Measurements from ENCODE around the gene TRHDE.

TRHDE gene

GRCh38 chr12:72275526-72275925 lies 3.4 kb downstream of the TRHDE start:
- no peak for DNase-seq

- no peak for DNase-seq
Measured at GRCh38 chr12:72276181-72276805, 4.1 kb downstream of the TRHDE start.

GRCh38 chr12:72277415-72277814 lies 5.2 kb downstream of the TRHDE start:
- no peak for DNase-seq

- DNase-seq, result no peak
Measured at GRCh38 chr12:72278894-72279293, 6.7 kb downstream of the TRHDE start.

GRCh38 chr12:72281126-72281525 lies 9.0 kb downstream of the TRHDE start:
- no peak for DNase-seq

DNA sequence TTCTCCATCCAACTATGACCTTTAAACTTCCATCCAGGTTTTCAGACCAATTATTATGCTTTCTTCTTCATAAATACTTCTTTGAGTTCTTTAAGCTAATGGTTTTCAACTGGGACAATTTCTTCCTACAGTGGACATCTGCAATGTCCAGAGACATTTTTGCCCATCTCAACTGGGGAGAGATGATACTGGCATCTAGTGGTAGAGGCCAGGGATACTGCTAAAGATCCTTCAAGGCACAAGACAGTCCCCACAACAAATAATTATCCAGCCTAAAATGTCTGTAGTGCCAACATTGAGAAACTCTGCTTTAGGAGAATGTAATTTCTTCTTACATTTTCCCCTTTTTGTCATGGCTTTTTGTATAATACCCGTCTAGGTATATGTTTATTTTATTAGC lies 10.6 kb downstream of the TRHDE start:
- DNase-seq, result no peak

GRCh38 chr12:72285861-72286260 lies 13.7 kb downstream of the TRHDE start:
- no peak for DNase-seq

GRCh38 chr12:72286526-72286925 lies 14.4 kb downstream of the TRHDE start:
- DNase-seq, result no peak

- DNase-seq, result no peak
Measured at GRCh38 chr12:72288436-72288835, 16.3 kb downstream of the TRHDE start.

- DNase-seq, result no peak
Measured at GRCh38 chr12:72288911-72289310, 16.7 kb downstream of the TRHDE start.

DNA sequence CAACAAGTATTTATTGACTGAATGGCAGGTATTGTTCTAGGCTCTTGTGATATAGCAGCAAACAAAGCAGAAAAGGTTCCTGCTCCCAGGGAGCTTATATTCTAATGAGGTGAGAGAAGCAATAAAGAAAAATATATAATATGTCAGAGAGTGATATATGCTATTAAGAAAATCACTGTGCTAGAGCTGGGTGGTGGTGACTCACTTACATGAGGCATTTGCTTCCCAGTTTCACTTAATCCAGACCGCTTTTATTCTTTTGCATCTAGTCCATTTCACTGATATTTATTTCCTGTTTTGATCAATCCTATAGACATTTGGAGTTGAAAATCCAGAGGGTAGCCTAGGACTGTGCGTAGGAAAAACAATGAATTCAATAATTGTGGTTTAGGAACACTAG lies 17.5 kb downstream of the TRHDE start:
- no peak for DNase-seq

GRCh38 chr12:72291175-72291574 lies 19.0 kb downstream of the TRHDE start:
- no peak for DNase-seq

- no peak for DNase-seq
Measured at GRCh38 chr12:72293701-72294100, 21.5 kb downstream of the TRHDE start.

GRCh38 chr12:72295101-72295500 lies 22.9 kb downstream of the TRHDE start:
- no peak for DNase-seq

- no peak for DNase-seq
Measured at GRCh38 chr12:72295744-72296143, 23.6 kb downstream of the TRHDE start.

DNA sequence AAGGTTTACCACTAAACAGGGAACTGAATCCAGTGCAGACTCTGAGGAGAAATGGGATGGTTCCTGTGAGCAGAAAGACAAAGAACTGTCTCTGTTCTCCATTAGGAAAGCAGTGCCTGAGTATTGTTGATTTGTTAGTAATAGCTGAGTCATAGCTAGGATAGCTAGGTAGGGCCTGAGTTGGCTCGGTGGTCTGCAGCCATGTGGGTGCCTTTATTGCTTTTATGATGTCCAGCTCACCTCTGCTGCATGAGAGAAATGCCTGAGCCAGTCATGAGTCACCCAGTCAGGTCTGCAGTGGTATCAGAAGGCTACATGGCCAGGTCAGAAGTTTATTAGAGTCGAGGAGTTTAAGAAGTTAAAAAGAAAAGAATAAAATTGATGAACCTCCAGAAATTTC lies 24.2 kb downstream of the TRHDE start:
- no peak for DNase-seq

- DNase-seq, result no peak
Measured at GRCh38 chr12:72297666-72298065, 25.5 kb downstream of the TRHDE start.

DNA sequence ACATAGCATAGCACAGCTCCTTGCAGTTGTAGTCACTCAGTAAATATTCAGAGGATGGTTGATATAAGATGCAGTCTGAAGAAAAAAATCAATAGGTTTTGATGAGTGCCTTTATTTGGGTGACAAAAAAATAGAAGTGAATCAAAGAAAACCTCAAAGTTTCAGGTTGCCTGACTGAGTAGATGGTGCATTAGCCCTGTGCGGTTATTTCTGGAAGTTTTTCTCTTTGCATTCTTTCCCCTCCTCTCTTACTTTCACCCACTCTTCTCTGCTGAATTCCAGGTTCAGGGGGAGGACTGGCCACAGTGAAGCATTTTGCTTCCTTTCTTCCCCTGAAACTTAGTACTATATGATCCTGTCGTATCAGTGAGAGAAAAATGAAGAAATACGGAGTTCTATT lies 28.6 kb downstream of the TRHDE start:
- no peak for DNase-seq

DNA sequence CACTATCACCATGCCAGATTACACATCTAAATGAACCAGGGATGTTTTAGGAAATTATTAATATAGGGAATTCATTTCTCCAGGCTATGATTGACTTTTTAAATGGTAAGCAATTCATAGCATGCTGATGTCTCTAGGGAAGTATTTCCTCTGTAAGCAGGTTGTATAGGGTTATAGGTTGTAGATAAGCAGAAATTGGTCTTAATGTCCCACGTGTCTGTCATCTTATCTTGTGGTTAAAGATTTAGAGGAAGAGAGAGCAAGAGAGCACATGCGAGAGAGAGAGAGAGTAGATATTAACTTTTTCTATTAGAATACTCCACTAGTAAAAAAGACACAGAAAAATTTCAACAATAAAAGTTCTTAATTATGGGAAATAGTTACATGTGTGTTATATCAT lies 32.6 kb downstream of the TRHDE start:
- DNase-seq, result no peak

- DNase-seq, result no peak
Measured at GRCh38 chr12:72307229-72307628, 35.1 kb downstream of the TRHDE start.

- no peak for DNase-seq
Measured at GRCh38 chr12:72311946-72312345, 39.8 kb downstream of the TRHDE start.

DNA sequence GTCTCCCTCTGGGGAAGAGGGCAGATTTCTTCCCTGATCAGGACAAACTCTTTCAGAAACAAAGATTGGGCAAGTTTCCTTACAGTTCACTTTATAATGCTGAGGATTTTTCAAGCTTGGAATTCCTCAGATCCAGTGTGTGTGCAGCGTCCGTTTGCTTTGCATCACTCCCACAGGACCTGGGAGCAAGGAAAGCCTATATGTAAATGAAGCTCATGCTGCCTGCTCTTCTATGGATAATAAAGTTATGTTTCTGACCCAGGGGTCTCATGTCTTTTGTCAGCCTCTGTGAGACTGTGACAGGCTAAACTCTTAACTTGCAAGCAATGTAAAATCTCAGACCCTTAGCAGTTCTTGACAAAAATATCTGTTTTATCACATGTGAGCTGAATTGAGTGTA lies 41.6 kb downstream of the TRHDE start:
- no peak for DNase-seq

DNA sequence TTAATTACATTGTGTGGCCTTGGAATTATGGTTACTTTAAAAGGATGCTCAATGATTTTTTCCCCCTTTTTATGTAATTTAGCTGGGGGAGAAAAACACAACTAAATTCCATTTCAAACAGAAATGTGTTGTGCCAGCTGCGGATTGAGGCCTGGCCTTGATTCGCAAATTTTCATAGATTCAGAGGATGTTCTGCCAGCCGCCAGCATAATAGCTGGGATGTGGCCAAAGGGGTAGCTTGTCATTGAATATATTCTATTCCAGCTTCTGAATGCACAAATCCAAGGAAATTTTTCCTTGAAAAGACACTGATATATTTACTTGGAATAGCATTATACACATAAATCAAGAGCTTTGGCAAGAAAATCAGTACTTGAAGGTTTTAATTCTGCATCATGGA lies 43.7 kb downstream of the TRHDE start:
- DNase-seq, result no peak

DNA sequence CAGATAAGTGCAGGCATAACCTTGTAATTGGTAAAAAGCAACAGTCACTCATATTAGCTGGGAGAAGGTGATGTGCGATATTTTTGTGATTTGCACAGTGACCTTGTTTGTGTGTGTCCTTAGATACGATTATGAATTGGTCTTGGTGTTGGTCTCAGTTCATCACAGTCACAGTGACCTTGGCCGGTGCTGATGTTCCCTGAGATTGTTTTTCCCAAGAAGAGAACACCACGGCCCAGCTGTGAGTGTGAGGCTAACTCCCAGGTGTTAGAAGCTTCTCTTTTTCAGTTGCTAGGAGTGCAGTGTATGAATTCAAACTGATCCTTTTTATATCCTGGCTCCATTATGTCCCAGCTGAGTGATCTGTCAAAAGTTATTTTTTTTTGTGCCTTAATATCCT lies 46.2 kb downstream of the TRHDE start:
- DNase-seq, result no peak

DNA sequence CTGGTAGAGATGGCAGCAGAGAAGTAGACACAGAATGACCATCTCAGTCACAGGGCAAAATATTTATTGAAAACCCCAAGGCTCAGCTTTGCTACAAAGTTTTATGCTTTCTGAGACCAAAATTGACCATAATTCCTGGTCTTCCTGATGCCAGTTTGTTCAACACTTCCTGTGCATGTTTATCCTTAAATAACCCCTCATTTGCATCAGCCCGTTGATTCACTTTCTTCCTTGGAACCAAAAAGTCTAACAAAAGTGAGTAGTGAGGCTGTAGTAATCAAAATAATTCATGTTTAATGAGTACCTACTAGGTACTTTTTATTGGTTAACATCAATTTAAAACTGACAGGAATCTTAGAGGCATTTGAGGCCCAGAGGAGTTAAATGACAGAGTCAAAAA lies 51.7 kb downstream of the TRHDE start:
- no peak for DNase-seq

DNA sequence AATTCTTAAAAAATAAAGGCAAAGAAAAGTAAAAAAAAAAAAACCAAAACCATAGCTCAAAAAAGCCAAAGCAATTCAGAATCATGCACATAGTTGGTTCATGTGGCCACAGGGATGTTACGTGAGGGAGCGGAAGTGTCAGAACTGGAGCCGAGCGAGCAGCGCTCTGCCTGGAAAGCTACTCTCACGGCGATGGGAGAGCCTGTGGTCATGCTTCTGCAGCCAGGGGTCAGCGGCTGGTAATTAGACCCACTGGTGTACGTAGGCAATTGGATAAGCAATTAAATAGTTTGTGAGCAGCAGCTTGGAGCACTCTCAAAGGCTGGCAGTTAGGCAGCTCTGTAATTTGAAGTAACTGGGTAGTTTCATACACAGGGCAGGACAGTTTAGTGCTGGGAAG lies 58.1 kb downstream of the TRHDE start:
- no peak for DNase-seq
